GM12874 (cell line): ENCODE measurements around the gene ACSBG1.

ENCODE experiments used
- CTCF ChIP-seq: IDR thresholded peaks from 2 replicates; pipeline ENCODE4 v1.5.1; 2011; ENCODE audit warnings: low read depth, mild to moderate bottlenecking, control low read depth, low read length, moderate library complexity; ENCODE audit not compliant: insufficient read depth

ACSBG1 gene

GRCh38 chr15:78178064-78178463 is 56.3 kb downstream of the ACSBG1 start:
- no peak for TF ChIP-seq CTCF

- TF ChIP-seq CTCF, result peak; percentile 81
Measured at GRCh38 chr15:78177447-78177873, 56.9 kb downstream of the ACSBG1 start.

GRCh38 chr15:78175330-78175729 is 59.0 kb downstream of the ACSBG1 start:
- TF ChIP-seq CTCF, result no peak

- TF ChIP-seq CTCF, result no peak
Measured at GRCh38 chr15:78174401-78174800, 60.0 kb downstream of the ACSBG1 start.

GRCh38 chr15:78171864-78172472 is 62.4 kb downstream of the ACSBG1 start:
- no peak for TF ChIP-seq CTCF

GRCh38 chr15:78170848-78171773 is 63.3 kb downstream of the ACSBG1 start:
- TF ChIP-seq CTCF, result no peak

GRCh38 chr15:78168608-78169007 is 65.8 kb downstream of the ACSBG1 start:
- TF ChIP-seq CTCF, result no peak
